GM19023 (cell line): ENCODE data around the gene FAM118A.
"Not testable (repeated sequence)": the region's sequence is repeated elsewhere in the genome, so short reads cannot be mapped to it uniquely, and the experiment has no call there.

Experiments used
- ATAC-seq: cut with Tn5 transposase; IDR thresholded peaks from one replicate; pipeline ENCODE4 v1.9.1; 2021; ENCODE audit warnings: mild to moderate bottlenecking, moderate library complexity; ENCODE audit not compliant: unreplicated experiment

The FAM118A gene

DNA sequence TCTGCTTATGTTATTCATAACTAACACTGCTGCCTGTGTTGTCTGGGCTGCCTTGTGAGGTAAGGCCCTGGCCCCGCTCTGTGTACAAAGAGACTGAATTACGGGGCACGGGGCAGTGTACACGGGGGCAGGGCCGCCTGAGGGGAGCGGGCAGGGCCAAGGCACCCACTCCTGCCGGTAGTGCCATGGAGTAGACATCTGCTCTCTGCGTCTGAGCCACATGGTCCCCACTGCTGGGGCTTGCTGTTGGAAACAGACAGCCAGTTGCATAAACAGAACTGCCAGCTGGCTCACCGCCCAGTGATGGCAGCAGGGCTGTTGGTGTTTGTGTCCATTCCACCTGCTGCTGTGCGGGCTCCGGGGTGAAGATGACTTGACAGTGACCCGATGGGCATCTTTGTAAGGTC is 19.8 kb downstream of the FAM118A start:
- no peak for ATAC-seq

DNA sequence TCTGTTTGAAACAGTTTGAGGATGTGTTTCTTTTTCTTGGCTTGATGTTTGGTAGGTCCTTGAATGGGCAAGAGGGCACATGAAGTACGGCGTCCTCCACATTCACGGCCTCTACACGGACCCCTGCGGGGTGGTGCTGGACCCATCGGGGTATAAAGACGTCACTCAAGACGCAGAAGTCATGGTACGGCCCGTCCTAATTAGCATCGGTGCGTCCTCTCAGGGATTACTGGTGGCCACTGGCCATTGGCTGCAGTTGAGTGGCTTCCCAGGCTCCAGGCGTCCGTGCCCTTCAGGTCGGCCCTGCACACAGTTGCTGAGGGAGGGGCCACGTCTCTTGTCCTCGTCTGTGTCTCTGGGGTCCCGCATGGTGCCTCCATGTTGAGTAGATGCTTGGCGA is 20.8 kb downstream of the FAM118A start:
- ATAC-seq: no peak

DNA sequence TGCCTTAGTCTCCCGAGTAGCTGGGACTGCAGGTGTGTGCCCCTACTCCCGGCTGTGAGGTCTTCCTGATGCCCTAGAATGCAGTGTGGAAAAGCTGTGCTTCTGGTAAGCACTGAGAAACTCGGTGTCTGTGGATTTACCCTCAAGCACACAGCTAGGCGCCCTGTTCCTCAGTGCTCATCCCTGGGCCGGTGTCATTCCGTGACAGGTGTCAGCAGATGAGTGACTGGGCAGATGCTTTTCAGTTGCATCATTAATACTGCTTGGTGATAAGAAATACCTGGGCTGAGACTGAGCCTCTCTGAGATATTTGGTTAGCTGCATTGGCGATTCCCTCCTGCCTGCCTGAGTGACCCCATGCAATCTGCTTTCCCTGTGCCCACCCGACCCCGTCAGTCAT is 21.8 kb downstream of the FAM118A start:
- no peak for ATAC-seq

DNA sequence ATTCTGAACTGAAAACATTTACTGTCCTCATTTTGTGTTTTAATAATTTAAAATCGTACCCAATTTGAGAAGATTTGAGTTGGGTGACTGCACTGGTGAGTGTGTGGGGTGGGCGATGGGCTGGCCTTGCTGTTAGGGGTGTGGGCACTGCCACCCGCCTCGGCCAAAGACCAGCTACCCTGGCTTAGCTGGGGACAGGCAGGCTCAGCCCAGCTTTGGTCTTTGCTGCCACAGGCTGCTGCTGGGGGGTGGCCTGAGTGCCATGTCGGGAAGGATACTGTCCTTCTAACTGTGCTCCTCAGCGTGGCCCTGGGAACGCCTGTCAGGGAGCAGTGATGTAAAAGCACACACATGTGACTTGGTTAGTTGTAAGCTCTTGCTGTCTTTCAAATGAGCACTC is 22.3 kb downstream of the FAM118A start:
- no peak for ATAC-seq

DNA sequence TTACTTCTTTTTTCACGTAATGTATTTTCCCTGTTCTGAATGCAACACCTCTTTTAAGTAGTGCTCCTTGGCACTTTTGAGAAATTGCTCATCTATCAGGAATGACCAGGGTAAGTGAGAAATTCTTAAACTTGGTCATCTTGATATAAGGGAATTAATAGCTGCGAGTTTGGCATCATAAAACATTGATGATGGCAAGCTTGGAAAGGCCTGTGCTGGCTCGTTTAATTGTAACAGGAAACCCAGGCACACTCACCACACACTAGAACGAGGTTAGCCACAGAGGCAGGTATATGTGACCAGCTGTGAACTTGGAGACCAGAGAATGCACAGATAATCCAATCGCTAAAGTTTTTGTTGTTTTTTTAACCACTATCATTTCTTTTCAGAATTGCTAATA is 24.3 kb downstream of the FAM118A start:
- no peak for ATAC-seq

DNA sequence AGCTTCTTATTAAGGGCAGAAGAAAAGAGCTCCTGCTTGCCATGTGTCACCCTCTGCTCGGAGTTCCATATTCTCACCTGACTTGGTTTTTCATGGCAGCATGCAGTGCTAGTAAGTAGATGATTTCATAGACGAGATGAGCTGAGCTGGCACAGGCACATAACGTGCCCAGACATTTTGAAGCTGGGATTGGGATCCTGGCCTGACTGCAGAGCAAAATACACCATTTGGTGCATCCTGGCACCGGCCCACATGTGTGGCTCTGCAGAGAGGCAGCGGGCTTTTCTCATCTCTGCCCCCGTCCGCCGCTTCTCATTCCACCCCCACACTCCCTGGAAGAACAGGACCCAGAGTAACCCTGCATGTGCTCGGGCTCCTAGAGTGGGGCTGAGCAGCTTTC is 24.8 kb downstream of the FAM118A start:
- no peak for ATAC-seq

DNA sequence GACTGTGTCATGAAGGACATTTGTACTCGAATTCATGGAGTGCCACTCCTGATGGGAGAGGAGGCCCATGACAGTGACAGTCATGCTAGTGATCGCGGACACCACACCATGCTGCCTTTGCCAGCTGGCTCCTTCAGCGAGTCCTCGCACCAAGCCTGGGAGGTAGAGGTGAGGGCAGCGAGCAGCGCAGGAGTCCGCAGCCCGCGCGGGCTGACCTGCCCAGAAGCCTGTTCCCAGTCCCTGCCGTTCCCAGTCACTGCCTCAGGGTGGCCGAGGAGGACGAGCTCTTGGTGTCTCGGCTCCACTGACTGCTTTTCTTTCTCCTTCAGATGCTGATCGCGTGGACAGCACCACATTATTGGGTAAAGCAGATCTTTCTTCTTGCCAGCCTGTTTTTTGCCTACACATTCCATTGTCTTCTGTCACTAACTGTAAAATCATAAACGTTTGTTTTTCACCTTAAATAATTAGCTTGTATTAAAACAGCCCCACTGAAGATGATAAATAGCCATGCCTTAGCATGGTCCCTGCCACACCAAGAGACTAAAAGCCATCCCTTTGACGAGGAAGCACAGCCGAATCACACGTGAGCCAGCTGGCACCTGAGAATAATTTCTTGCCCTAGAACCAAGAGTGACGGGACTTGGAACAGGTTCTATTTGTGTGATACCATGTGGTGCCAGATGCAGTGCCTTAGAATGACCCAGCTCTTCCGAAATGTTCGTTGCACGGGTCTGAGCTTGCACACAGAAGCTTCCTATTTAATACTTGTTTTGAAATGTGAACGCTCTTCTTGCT is 25.5 kb downstream of the FAM118A start:
- no peak for ATAC-seq

DNA sequence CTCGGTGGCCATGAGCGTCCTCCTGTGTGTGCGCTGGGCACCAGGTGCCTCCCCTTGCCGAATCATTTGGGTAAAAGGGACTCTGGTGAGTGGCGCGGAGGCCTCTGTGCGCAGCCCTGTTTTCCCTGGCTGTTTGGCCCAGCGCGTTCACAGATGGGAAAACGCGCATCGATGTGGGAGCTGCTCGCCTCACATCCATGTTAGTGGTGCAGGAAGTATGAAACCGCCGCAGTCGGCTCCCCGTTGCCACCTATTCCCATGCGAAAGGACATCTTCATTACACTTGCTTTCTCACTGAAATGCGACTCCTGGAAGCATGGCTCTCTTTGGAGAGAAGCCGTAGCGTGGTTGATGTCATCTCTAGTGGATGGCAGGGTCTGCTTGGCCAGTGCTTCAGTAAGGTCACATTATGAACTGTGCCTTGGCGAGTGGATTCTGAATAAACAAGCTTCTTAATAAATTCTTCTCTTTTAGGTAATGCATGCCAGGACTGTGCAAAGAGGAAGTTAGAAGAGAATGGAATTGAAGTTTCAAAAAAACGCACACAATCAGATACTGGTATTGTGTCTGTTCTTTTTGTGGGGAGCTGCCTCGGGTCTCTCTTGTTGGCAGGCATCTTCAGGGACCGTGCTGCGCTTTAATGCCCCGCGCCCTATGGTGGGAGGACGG is 26.3 kb downstream of the FAM118A start:
- no peak for ATAC-seq

DNA sequence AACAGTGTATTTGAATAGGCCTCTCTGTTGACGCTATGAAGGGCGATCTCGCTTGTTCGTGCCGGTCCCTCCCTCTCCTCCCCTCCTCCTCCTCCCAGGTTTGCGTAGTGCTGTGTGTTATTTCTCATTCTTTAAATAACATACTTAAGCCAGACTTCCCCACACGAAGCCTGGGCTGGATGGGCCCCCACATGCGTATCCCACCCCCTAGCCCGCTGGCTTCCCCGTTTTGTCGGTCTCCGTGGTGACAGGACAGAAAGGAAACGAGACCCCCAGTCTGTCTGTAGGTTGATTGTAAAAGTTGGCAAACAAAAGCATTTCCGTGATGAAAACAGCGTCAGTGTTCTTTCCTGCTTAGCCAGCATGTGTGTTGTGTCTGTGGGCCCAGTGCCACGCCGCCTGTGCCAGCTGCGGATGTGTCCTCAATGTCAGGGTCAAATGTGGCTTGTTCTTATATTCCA is 27.3 kb downstream of the FAM118A start:
- ATAC-seq: no peak

DNA sequence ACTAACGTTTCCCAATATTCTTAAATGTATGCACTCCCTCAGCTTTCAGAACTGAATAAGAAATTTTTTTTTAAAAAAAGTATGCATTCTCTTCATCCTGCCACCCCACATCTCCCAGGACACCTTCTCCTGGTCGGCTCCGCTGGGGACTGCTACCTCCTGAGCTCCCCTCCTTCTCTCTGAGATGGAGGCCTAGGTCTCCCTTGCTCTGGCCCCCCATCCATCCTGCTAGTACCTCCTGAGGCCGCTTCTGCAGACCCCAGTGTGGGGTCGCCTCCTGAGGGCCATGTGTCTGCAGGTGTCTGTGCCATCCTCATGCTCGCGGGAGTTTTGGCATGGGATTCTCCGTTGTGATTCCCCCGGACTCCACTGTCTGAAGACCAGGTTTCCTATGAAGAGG is 27.8 kb downstream of the FAM118A start:
- no peak for ATAC-seq

DNA sequence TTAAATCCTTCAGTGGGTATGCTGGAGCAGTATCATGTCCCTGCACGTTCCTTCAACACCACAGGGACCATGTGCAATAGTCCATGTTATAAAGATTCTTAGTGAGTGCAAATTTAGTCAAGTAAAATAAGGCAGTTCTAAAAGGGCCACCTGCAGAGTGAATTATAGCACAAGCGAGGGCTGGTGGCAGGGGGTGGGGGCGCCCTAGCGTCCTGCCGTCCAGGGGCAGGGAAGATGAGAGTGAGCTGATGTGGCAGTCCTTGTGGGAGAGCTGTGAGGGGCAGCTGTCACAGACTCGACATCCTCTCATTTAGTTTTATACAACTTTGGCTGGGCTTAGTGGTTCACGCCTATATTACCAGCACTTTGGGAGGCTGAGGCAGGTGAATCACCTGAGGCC is 29.1 kb downstream of the FAM118A start:
- ATAC-seq: no peak

DNA sequence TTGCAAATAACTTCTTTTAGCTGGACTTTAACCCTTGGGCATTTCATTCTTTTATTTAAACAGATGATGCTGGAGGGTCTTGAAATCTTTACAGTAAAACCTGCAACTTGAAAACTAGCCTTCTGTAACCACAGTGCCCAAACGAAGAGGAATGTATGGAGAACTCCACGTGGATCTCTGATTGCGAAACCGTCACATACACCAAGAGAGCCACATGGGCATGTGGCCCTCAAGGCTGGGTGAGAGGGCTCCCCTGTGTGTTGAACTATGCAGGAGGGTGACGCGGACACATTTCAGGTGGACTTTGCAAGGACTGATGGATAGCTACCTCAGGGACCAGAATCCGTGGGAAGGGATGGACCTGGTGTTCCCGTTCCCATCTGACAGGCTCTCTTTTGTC is 30.6 kb downstream of the FAM118A start:
- no peak for ATAC-seq

DNA sequence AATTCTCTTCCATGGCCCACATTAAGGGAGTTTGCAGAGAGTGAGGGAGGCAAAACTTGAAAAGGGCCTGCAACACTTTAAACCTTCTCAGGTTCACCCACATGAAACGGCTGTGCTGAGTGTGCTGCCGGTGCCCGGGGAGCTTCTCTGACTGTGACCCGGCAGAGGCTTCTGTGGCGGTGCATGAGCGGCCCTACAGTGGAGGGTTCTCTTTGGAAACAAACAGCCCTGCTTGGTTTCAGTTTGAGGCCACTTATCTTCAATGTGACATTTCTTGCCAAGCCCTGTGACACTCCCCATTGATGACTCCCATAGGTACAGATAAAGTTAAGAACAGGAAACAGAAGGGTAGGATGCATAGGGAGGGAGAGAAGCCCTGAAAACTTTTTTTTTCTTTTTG is 31.8 kb downstream of the FAM118A start:
- ATAC-seq: no peak

DNA sequence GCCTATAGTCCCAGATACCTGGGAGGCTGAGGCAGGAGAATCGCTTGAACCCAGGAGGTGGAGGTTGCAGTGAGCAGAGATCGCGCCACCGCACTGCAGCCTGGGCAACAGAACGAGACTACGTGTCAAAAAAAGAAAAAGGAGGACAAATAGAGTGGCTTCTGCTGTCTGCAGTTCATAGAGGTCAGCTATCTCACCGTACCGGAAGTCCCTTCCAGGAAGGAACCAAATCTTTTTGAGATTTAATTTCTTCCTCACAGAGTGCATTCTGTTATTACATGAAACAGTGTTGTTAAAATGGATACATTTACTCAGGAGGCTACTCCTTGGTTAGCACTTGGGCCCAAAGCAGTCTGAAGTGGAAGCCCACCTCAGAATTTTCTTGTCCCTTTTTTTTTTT is 33.4 kb downstream of the FAM118A start:
- no peak for ATAC-seq

DNA sequence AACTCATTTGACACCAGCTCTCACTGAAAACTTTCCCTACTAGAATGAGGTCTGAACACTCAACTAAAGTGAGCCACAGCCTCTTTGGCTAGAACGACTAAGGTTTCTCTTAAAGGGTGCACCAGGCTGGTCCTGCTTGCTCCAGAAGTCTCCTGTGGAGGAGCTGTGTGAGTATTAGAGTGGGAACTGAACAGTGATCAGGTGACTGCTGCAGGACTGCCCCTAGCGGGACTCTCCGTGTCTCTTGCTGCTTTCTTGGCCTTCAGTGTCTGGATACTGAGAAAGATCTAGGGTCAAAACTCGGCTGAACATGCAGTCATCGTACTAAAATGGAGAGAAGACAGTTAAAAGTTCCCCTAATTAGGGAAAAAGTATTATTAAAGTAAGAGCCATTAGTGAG is 34.6 kb downstream of the FAM118A start:
- no peak for ATAC-seq

DNA sequence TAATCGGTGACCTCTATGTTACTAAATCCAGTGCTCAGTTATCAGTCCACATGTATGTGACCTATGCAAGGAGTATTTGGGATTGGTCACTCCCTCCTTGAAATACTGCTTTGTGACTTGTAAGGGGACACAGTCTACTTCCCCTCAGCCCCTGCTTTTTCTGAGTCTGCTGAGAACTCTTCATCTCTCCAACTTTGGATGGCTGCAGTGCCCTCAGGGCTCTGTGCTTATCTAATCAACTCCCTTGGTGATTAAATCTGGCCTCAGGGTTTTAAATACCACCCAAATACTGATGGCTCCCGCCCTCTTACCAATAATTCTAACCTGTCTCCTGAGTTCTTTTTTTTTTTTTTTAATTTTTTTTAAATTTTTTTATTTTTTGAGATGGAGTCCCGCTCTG is 40.2 kb downstream of the FAM118A start:
- no peak for ATAC-seq

DNA sequence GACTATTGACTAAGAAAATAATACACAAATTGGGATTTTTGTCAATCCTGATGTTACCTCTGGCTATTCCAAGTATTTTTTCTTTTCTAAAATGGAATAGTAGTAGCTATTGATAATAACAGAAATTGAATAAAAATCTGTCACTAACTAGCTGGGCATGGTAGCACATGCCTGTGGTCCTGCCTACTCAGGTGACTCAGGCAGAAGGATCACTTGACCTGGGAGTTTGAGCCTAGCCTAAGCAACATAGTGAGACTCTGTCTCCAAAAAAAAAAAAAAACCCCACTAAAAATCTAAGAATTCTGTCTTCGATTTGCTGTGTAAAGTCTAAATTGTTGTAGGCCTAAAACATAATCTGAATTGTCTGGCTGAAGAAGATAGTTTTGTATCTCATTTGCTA is 42.2 kb downstream of the FAM118A start:
- ATAC-seq: no peak

DNA sequence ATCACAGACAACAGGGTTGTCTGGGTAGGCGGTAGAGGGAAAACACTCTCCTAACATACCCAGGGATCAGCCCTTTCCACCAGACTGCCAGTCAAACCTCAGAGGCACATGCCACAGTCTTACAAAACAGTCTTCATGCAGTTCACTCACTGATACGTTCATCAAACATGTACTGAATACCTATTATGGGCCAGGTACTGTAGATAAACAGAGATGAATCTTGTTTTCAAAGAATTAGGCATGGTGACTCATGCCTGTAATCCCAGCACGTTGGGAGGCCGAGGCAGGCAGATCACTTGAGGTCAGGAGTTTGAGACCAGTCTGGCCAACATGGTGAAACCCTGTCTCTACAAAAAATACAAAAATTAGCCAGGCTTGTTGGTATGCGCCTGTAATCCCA is 43.0 kb downstream of the FAM118A start:
- not testable (repeated sequence) for ATAC-seq

DNA sequence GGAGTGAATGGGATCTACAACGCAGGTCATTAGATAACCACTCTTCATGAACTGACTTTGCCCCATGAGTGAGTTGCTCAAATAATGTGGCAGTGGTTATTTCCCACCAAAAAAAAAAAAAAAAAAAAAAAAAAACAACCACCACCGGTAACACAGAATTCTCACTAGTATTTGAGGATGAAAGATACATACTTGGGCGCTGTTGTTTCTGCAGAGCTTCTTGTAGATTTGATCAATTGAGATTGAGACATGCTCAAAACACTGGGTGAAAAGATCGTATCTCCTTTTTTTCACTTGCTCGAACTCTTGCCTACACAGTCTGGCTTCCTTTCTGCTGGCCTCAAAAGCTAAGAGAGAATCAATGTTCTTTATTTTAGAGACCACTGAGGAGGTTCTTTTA is 44.1 kb downstream of the FAM118A start:
- no peak for ATAC-seq

DNA sequence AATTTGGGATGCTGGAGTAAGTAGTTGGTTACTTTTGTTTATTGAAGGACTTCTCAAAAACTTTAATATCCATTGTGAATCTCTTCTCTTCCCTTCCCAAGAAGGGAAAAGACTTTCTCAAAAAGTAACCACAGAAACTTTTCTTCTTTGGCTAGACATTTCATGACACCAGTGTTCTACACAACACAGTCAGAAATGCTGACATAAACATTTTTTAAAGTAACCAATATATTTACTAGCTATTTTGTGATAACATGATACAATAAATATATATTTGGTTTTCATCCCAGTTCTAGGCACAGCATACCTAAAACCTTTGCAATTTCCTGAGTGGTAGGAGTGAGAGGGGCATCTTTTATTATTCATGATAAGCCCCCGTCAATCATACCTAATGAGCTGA is 47.8 kb downstream of the FAM118A start:
- ATAC-seq: no peak

DNA sequence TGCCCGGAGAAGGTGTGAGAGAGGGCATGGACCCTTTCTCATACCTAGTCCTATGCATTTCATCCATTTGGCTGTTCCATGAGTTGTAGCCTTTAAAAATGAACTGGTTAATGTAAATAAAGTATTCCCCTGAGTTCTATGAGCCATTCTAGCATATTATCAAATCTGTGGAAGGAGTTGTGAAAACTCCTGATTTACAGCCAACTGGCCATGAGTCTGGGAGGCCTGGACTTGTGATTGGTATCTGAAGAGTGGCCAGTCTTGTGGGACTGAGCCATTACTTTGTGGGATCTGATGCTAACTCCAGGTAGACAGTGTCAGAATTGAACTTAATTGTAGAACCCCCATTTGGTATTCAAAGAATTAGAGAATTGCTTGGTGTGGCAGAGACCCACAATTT is 48.4 kb downstream of the FAM118A start:
- no peak for ATAC-seq

DNA sequence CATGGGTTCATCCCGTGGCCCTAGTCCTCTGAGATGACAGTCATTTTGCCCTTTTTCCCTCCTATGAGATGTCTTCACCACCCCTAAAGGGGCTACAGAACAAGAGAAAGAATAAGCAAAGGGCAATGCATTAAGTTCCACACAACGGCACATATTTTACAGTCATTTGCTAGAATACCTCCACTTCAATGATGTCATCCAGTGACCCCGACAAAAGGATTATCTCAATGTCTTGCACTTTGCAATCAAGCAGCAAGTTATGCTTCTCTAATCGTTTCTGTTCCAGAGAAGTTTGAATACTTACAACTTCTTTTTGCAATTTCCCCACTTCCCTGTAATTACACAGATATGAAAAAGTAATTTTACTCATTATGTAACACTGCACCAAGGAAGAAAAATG is 49.9 kb downstream of the FAM118A start:
- ATAC-seq: no peak

DNA sequence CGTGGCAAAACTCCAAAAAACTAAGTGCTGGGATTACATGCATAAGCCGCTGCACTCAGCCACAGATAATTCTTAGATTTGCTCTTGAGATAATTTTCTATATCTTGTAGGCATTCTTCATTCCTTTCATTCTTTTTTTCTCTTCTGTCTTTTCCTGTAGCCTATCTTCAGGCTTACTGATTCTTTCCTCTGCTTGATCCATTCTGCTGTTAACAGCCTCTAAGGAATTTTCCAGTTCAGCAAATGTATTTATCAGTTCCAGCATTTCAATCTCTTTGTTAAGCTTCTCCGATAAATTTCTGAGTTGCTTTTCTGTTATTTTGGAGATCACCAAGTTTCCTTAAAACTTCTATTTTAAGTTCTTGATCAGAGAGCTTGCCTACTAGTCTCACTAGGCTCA is 57.0 kb downstream of the FAM118A start:
- ATAC-seq: no peak
